Erythroblast (primary cell): ENCODE results near the gene STK38L.

Experiments
- GATA1 ChIP-seq: IDR thresholded peaks from 2 replicates; pipeline ENCODE4 v1.6.1; 2011; ENCODE audit warnings: low read depth, mild to moderate bottlenecking, control low read depth, low read length, moderate library complexity
- POLR2A ChIP-seq: IDR thresholded peaks from 2 replicates; pipeline ENCODE4 v1.6.1; 2011; ENCODE audit warnings: mild to moderate bottlenecking, low read length

GRCh38 chr12:27332407-27332713, 88.3 kb downstream of the STK38L start:
- TF ChIP-seq POLR2A (no peak), GATA1 (no peak)
